ENCODE data around the gene RAPGEF5.

DNA sequence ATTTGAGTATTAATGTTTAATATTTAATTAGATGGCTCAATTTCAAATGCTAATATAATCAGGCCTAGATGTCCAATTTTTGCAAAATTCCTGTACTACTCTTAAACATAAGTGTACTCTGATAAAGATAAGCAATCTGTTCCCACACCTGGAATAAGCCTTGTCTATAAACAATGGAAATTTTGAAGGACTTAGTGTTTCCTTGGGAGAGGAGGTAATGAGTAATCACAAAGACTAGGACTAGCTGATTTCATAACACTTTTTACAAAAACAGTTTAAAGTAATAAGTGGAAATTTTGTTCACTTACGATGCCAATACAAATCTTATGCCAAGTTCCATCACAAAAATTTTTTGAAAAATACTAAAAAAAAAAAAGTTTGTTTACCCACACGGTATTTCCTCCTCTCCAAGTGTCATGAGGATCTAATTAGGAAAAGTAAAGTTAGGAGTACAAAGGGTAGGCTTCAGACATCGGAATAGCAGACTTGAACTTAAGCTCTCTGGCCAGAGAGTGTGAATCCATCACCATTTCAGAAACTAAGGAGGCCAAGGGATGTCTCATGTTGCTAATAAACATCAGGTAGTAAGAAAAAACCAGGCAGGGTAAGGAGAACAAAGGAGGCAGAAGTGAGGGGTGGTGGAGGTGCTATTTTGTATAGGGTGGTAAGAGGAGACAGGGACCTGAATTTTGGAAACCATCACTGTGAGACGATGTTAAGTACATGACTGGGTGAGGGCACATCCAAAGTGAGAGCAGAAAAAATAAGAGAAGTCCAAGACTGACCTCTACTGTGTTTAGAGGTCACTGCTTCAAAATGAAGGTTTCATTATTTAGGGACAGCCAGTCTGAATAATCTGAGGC is 61.3 kb downstream of the RAPGEF5 start:
- no peak for TF ChIP-seq POLR2A (IDR thresholded peaks at IDR 0.05)
- TF ChIP-seq POLR2AphosphoS5 (IDR thresholded peaks at IDR 0.05) = no peak

All from stomach (tissue), 4 donors.